GM23248 (cell line): ENCODE data around the gene GRIK3. TPM values are rescaled to one million over a fixed set of nuclear protein-coding genes. Genes with fewer than 3 reads are reported as not detected.
"Not testable (repeated sequence)": the region's sequence is repeated elsewhere in the genome, so short reads cannot be mapped to it uniquely, and the experiment has no call there.

Experiments used
- DNase-seq: peaks from one replicate; pipeline ENCODE4 v3.0.0-alpha.2; 2015
- H2AFZ ChIP-seq: fragments of 200-600 bp; sonication (generic); 2 replicates; pipeline ENCODE4 v1.6.1; 2016; ENCODE audit warnings: antibody characterized with exemption
- H3F3A ChIP-seq: fragments of 200-600 bp; sonication (generic); 2 replicates; pipeline ENCODE4 v1.6.1; 2016; ENCODE audit warnings: mild to moderate bottlenecking, antibody characterized with exemption, mixed run types; ENCODE audit not compliant: insufficient read depth
- H3K27ac ChIP-seq: fragments of 200-600 bp; sonication (generic); 2 replicates; pipeline ENCODE4 v1.5.1; 2016; ENCODE audit warnings: mild to moderate bottlenecking
- H3K27me3 ChIP-seq: fragments of 200-600 bp; sonication (generic); replicated peaks from 2 replicates; pipeline ENCODE4 v1.6.1; 2016; ENCODE audit warnings: mild to moderate bottlenecking; ENCODE audit not compliant: insufficient read depth
- H3K36me3 ChIP-seq: fragments of 200-600 bp; sonication (generic); 2 replicates; pipeline ENCODE4 v1.6.1; 2016; ENCODE audit warnings: low read depth, mild to moderate bottlenecking
- H3K4me1 ChIP-seq: fragments of 200-600 bp; sonication (generic); 2 replicates; pipeline ENCODE4 v1.6.1; 2016; ENCODE audit warnings: mild to moderate bottlenecking; ENCODE audit not compliant: insufficient read depth
- H3K4me2 ChIP-seq: fragments of 200-600 bp; sonication (generic); one replicate; pipeline ENCODE4 v1.6.1; 2016; ENCODE audit warnings: mild to moderate bottlenecking; ENCODE audit not compliant: unreplicated experiment
- H3K4me3 ChIP-seq: fragments of 200-600 bp; sonication (generic); 2 replicates; pipeline ENCODE4 v1.5.1; 2016; ENCODE audit warnings: mild to moderate bottlenecking
- H3K79me2 ChIP-seq: fragments of 200-600 bp; sonication (generic); 2 replicates; pipeline ENCODE4 v1.6.1; 2016; ENCODE audit warnings: mild to moderate bottlenecking; ENCODE audit not compliant: insufficient read depth
- H3K9ac ChIP-seq: fragments of 200-600 bp; sonication (generic); 2 replicates; pipeline ENCODE4 v1.6.1; 2016; ENCODE audit warnings: mild to moderate bottlenecking
- H3K9me2 ChIP-seq: fragments of 200-600 bp; sonication (generic); 2 replicates; pipeline ENCODE4 v1.6.1; 2016; ENCODE audit warnings: mixed run types, mild to moderate bottlenecking, moderate library complexity; ENCODE audit not compliant: insufficient read depth
- H3K9me3 ChIP-seq: fragments of 200-600 bp; sonication (generic); one replicate; pipeline ENCODE4 v1.6.1; 2017; ENCODE audit warnings: low read depth
- H4K20me1 ChIP-seq: fragments of 200-600 bp; sonication (generic); 2 replicates; pipeline ENCODE4 v1.6.0; 2016; ENCODE audit not compliant: insufficient read depth
- EZH2 ChIP-seq: fragments of 200-600 bp; sonication (generic); IDR thresholded peaks from 2 replicates; pipeline ENCODE4 v1.6.1; 2018; ENCODE audit warnings: antibody characterized with exemption, mild to moderate bottlenecking; ENCODE audit not compliant: insufficient read depth, poor library complexity, severe bottlenecking
- EZH2phosphoT487 ChIP-seq: fragments of 200-600 bp; sonication (generic); IDR thresholded peaks from 2 replicates; pipeline ENCODE4 v1.6.1; 2018; ENCODE audit warnings: antibody characterized with exemption, moderate library complexity, mild to moderate bottlenecking, low read depth; ENCODE audit not compliant: insufficient read depth
- WGBS, 2 experiments: methylation state at CpG; one replicate each; pipeline ENCODE4 v1.1.6; 2015 to 2017; ENCODE audit warnings: low lambda C conversion rate in 2 of 2, low coverage in 1 of 2; ENCODE audit errors: missing lambda C conversion rate in 2 of 2; 5-methylcytosine and 5-hydroxymethylcytosine counted together
- in situ Hi-C: fragments of 300-500 bp; cut with MboI; formaldehyde crosslinking; loops from 2 replicates; pipeline ENCODE4 v1.15.0; 2020
- polyA plus RNA-seq: library from polyadenylated mRNA; unstranded; fragments of >200 nt; fragmentation: Nextera tagmentation; extraction: Ambion mirVana; gene quantifications from 2 replicates; pipeline ENCODE4 v1.2.1, GENCODE V29; 2016
- total RNA-seq: library from RNA; depleted of rRNA; stranded (reverse); fragments of >200 nt; shearing (Covaris generic); gene quantifications from 2 replicates; pipeline ENCODE4 v1.2.3, GENCODE V29; 2014

GRIK3 gene
- total and polyA plus RNA-seq, 2 experiments from 2014 or later: not detected

GRCh38 chr1:36910886-36911540 is 123.3 kb downstream of the GRIK3 start:
- Histone ChIP-seq H3K36me3 (no peaks in the 10 kb centered on the region), H3F3A (no peaks in the 10 kb centered on the region), H3K9me3 (no peaks in the 10 kb centered on the region), H3K4me3 (no peak overlapping the region), H3K4me2 (no peak overlapping the region), H3K4me1 (no peaks in the 10 kb centered on the region), H3K27me3 (no peaks in the 10 kb centered on the region), H2AFZ (no peak overlapping the region), H4K20me1 (no peaks in the 10 kb centered on the region), H3K9me2 (no peaks in the 10 kb centered on the region), H3K9ac (no peak overlapping the region), H3K27ac (no peak overlapping the region), H3K79me2 (no peaks in the 10 kb centered on the region)
- WGBS, 2 experiments: 21 to 26% methylated on average over 7 to 9 of the region's 9 CpGs
- DNase-seq: no peak
- in situ Hi-C loops: no loop called here
- no peak for TF ChIP-seq EZH2
- no peak for TF ChIP-seq EZH2phosphoT487

GRCh38 chr1:36909946-36910725 is 124.2 kb downstream of the GRIK3 start:
- no peak for DNase-seq
- Histone ChIP-seq H3K9me3 (no peaks in the 10 kb centered on the region), H3K79me2 (no peaks in the 10 kb centered on the region), H3K4me1 (no peaks in the 10 kb centered on the region), H3K9ac (no peak overlapping the region), H3K9me2 (no peaks in the 10 kb centered on the region), H3K27me3 (no peaks in the 10 kb centered on the region), H3K27ac (no peak overlapping the region), H3K36me3 (no peaks in the 10 kb centered on the region), H3K4me2 (no peak overlapping the region), H3K4me3 (no peak overlapping the region), H2AFZ (no peak overlapping the region), H4K20me1 (no peaks in the 10 kb centered on the region), H3F3A (no peaks in the 10 kb centered on the region)
- in situ Hi-C loops: no loop called here
- 9 to 11% methylated on average over 8 to 10 of the region's 10 CpGs for WGBS, 2 experiments
- TF ChIP-seq EZH2phosphoT487: no peak

DNA sequence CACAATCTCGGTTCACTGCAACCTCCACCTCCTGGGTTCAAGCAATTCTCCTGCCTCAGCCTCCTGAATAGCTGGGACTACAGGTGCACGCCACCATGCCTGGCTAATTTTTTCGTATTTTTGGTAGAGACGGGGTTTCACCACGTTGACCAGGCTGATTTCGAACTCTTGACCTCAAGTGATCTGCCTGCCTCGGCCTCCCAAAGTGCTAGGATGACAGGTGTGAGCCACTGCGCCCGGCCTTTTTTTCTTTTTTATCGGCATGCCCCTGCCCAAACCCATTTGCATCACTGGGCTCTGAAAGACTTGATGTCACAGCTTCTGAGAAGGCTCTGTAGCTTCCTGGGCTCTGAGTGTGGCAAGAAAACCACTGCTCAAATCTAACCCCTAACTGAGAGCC is 125.0 kb downstream of the GRIK3 start:
- H3K27me3 ChIP-seq, H3K4me3 ChIP-seq, H3K9ac ChIP-seq, H3K79me2 ChIP-seq, H3K4me2 ChIP-seq, DNase-seq, H3K36me3 ChIP-seq, H2AFZ ChIP-seq, H3K27ac ChIP-seq, H3K9me2 ChIP-seq, H3F3A ChIP-seq, H4K20me1 ChIP-seq, in situ Hi-C loops, H3K9me3 ChIP-seq, H3K4me1 ChIP-seq: not testable (repeated sequence)
- 7 to 16% methylated on average over 7 to 10 of the region's 10 CpGs for WGBS, 2 experiments

- no peaks in the 10 kb centered on the region for H3K4me1 ChIP-seq
- no peaks in the 10 kb centered on the region for H3K79me2 ChIP-seq
- H3K9ac ChIP-seq: no peak overlapping the region
- no peak overlapping the region for H3K4me3 ChIP-seq
- no peaks in the 10 kb centered on the region for H4K20me1 ChIP-seq
- no peaks in the 10 kb centered on the region for H3K36me3 ChIP-seq
- H3K9me3 ChIP-seq: no peaks in the 10 kb centered on the region
- H3K4me2 ChIP-seq: no peak overlapping the region
- in situ Hi-C loops: no loop called here
- no peak for DNase-seq
- no peaks in the 10 kb centered on the region for H3F3A ChIP-seq
- TF ChIP-seq EZH2: no peak
- no peak for TF ChIP-seq EZH2phosphoT487
- H3K27me3 ChIP-seq: no peaks in the 10 kb centered on the region
- no peak overlapping the region for H3K27ac ChIP-seq
- H2AFZ ChIP-seq: no peak overlapping the region
- H3K9me2 ChIP-seq: no peaks in the 10 kb centered on the region
- WGBS, 2 experiments: 0 to 7% methylated on average over 3 of the region's 3 CpGs
These were observed 126.2 kb downstream of the GRIK3 start for GRCh38 chr1:36908096-36908495.

GRCh38 chr1:36906555-36906954 is 127.8 kb downstream of the GRIK3 start:
- in situ Hi-C loops: no loop called here
- no peak overlapping the region for H3K27ac ChIP-seq
- no peak overlapping the region for H3K4me2 ChIP-seq
- H3F3A ChIP-seq: no peaks in the 10 kb centered on the region
- no peak overlapping the region for H3K9ac ChIP-seq
- no peaks in the 10 kb centered on the region for H3K9me2 ChIP-seq
- H3K36me3 ChIP-seq: no peaks in the 10 kb centered on the region
- no peaks in the 10 kb centered on the region for H4K20me1 ChIP-seq
- H3K9me3 ChIP-seq: no peaks in the 10 kb centered on the region
- H3K79me2 ChIP-seq: no peaks in the 10 kb centered on the region
- no peak for DNase-seq
- H3K4me3 ChIP-seq: no peak overlapping the region
- 8 to 14% methylated on average over 3 of the region's 3 CpGs for WGBS, 2 experiments
- H3K27me3 ChIP-seq: no peaks in the 10 kb centered on the region
- no peaks in the 10 kb centered on the region for H3K4me1 ChIP-seq
- TF ChIP-seq EZH2phosphoT487 (no peak), EZH2 (no peak)
- no peak overlapping the region for H2AFZ ChIP-seq
